ENCODE results near the gene KBTBD4.
"Not testable (repeated sequence)": the region's sequence is repeated elsewhere in the genome, so short reads cannot be mapped to it uniquely, and the experiment has no call there.

DNA sequence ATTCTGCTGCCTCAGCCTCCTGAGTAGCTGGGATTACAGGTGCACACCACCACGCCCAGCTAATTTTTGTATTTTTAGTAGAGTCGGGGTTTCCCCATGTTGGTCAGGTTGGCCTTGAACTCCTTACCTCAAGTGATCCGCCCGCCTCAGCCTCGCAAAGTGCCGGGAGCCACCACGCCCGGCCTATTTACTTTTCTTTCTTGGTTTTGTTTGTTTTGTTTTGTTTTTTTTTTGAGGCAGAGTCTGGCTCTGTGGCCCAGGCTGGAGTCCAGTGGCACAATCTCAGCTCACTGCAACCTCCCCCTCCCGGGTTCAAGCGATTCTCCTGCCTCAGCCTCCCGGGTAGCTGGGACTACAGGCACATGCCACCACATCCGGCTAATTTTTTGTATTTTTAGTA is 21.8 kb downstream of the KBTBD4 start:
- TF ChIP-seq, protein P1, sequence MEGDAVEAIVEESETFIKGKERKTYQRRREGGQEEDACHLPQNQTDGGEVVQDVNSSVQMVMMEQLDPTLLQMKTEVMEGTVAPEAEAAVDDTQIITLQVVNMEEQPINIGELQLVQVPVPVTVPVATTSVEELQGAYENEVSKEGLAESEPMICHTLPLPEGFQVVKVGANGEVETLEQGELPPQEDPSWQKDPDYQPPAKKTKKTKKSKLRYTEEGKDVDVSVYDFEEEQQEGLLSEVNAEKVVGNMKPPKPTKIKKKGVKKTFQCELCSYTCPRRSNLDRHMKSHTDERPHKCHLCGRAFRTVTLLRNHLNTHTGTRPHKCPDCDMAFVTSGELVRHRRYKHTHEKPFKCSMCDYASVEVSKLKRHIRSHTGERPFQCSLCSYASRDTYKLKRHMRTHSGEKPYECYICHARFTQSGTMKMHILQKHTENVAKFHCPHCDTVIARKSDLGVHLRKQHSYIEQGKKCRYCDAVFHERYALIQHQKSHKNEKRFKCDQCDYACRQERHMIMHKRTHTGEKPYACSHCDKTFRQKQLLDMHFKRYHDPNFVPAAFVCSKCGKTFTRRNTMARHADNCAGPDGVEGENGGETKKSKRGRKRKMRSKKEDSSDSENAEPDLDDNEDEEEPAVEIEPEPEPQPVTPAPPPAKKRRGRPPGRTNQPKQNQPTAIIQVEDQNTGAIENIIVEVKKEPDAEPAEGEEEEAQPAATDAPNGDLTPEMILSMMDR (conservative IDR thresholded peaks at IDR 0.05; ENCODE audit: low read depth, low read length): not testable (repeated sequence)
- TF ChIP-seq EZH2 (IDR thresholded peaks at IDR 0.05; ENCODE audit: borderline replicate concordance, low read depth, low read length, poor library complexity, severe bottlenecking): not testable (repeated sequence)

Measured in A673 (cell line).